Mesothelial cell of epicardium (in vitro differentiated cells): ENCODE results near the gene PCSK6. TPM values are rescaled to one million over a fixed set of nuclear protein-coding genes. Genes with fewer than 3 reads are reported as not detected.

ENCODE experiments used
- DNase-seq, 2 experiments: peaks; one replicate each; pipeline ENCODE4 v3.0.0; 2021; ENCODE audit warnings: low spot score in 2 of 2; ENCODE audit not compliant: unreplicated experiment in 2 of 2
- H3K27ac Mint-ChIP-seq: 2 replicates; pipeline ENCODE4 v1.8.0; 2021; ENCODE audit warnings: mixed read lengths
- H3K27me3 Mint-ChIP-seq: 2 replicates; pipeline ENCODE4 v1.8.0; 2021; ENCODE audit warnings: low read depth, mixed read lengths
- H3K36me3 Mint-ChIP-seq: 2 replicates; pipeline ENCODE4 v1.8.0; 2021; ENCODE audit warnings: mixed read lengths
- H3K4me1 Mint-ChIP-seq: 2 replicates; pipeline ENCODE4 v1.8.0; 2021; ENCODE audit warnings: mixed read lengths
- H3K4me3 Mint-ChIP-seq: 2 replicates; pipeline ENCODE4 v1.8.0; 2021; ENCODE audit warnings: mild to moderate bottlenecking, moderate library complexity, mixed read lengths
- H3K9me3 Mint-ChIP-seq: 2 replicates; pipeline ENCODE4 v1.8.0; 2021; ENCODE audit warnings: mixed read lengths
- total RNA-seq: library from RNA; stranded (reverse); gene quantifications from 3 replicates; pipeline ENCODE4 v1.2.1, GENCODE V29; 2021
- TF ChIP-seq, protein P1 (sequence below): fragments of 200-600 bp; sonication (generic); IDR thresholded peaks from one replicate; pipeline ENCODE4 v1.5.0; 2021; ENCODE audit warnings: antibody characterized with exemption; ENCODE audit not compliant: unreplicated experiment

The PCSK6 gene
- total RNA-seq, 1 donor from 2014 or later: 4.5 TPM

DNA sequence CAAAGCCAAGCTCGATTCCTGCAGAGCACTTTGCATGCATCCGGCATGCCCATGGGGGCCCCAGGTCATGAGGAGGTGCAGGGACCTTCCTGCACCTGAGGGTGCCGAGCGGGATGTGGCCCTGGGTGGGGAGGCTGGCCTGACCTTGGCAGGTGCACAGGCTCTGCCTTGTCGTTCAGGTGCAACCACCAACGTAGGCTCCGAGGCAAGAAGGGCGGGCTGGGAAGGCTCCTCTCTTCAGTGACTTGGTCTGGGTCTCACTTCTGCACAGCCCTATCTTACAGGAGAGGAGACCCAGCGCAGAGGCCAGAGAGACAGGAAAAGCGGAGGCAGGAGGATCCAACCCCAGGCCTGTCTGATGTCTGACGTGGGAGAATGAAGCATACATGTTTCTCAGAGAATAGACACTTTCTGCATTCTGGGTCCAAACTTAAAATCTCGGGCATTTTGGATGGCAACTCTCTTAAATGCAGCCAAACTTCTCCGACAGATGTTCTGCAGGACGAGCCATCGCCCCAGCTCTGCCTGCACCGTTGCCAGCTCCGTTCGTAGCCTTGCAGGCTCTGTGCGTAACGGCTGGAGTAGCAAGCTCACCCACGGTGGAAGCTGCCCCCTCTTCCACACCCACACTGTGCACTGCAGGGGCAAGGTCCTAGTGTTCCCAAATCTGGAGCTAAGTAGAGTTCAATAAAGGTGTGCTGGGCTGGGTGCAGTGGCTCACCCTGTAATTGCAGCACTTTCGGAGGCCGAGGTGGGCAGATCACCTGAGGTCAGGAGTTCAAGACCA, 133.6 kb downstream of the PCSK6 start:
- Mint-ChIP-seq H3K9me3 (no peaks in the 10 kb centered on the region), H3K4me3 (no peak overlapping the region), H3K27me3 (no peaks in the 10 kb centered on the region), H3K27ac (no peak overlapping the region), H3K4me1 (peaks cover 7% of the 10 kb centered on the region), H3K36me3 (no peaks in the 10 kb centered on the region)
- TF ChIP-seq, protein P1, sequence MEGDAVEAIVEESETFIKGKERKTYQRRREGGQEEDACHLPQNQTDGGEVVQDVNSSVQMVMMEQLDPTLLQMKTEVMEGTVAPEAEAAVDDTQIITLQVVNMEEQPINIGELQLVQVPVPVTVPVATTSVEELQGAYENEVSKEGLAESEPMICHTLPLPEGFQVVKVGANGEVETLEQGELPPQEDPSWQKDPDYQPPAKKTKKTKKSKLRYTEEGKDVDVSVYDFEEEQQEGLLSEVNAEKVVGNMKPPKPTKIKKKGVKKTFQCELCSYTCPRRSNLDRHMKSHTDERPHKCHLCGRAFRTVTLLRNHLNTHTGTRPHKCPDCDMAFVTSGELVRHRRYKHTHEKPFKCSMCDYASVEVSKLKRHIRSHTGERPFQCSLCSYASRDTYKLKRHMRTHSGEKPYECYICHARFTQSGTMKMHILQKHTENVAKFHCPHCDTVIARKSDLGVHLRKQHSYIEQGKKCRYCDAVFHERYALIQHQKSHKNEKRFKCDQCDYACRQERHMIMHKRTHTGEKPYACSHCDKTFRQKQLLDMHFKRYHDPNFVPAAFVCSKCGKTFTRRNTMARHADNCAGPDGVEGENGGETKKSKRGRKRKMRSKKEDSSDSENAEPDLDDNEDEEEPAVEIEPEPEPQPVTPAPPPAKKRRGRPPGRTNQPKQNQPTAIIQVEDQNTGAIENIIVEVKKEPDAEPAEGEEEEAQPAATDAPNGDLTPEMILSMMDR: no peak
- DNase-seq: no peak

DNA sequence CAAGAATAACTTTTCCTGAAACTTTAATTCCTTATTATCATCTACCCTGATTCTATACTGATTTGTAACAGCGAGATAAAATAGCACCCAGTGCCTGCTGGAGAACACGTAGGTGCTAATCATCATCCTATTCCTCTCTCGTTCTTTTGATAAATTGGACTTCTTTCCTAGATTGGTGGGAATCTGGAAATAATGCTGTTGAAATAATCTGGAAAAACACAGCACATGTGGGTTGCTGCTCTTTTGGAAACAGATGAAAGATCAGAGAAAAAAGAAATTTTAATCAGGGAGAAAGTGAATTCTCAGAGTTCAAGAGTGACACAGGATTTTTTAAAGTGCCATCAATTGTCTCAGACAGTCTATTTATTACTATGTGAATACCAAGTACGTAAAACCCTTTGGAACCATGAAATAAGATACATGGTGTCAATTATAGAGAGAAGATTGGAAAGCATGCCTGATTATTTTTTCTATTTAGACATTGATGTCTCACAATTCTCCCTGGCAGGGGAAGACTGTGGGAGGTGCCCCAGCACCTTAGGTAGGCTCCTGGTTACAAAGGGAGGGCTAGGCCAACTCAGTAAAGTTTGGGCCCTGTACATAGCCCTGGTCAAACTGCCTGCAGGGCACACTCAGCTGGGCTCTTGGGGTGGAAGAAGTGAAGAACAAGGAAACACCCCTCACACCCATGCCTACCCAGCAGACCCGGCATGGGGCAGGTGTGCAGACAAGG, 134.4 kb downstream of the PCSK6 start:
- no peak for DNase-seq
- Mint-ChIP-seq H3K27me3 (no peaks in the 10 kb centered on the region), H3K27ac (no peak overlapping the region), H3K9me3 (no peaks in the 10 kb centered on the region), H3K36me3 (no peaks in the 10 kb centered on the region), H3K4me3 (no peak overlapping the region), H3K4me1 (peaks cover 7% of the 10 kb centered on the region)
- TF ChIP-seq, protein P1: no peak

DNA sequence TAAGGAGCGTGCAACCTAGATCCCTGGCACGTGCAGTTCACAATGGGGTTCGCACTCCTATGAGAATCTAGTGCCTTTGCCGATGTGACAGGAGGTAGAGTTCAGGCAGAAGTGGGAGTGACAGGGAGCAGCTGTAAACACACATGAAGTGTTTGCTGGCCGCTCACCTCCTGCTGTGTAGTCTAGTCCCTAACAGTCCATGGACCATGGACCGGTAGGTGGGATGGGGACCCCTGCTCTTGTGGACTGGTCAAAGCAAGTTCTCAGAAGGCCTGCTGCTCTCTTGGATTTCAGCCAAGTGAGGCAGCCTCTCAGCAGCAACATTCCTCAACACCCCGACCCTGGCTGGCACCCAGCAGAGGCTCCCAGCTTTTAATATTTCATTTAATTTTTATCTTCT, 136.3 kb downstream of the PCSK6 start:
- no peaks in the 10 kb centered on the region for H3K36me3 Mint-ChIP-seq
- H3K9me3 Mint-ChIP-seq: no peaks in the 10 kb centered on the region
- H3K4me3 Mint-ChIP-seq: no peak overlapping the region
- H3K27me3 Mint-ChIP-seq: peaks cover 4% of the 10 kb centered on the region
- peaks cover 5% of the 10 kb centered on the region for H3K4me1 Mint-ChIP-seq
- no peak overlapping the region for H3K27ac Mint-ChIP-seq
- TF ChIP-seq, protein P1: no peak
- no peak for DNase-seq

DNA sequence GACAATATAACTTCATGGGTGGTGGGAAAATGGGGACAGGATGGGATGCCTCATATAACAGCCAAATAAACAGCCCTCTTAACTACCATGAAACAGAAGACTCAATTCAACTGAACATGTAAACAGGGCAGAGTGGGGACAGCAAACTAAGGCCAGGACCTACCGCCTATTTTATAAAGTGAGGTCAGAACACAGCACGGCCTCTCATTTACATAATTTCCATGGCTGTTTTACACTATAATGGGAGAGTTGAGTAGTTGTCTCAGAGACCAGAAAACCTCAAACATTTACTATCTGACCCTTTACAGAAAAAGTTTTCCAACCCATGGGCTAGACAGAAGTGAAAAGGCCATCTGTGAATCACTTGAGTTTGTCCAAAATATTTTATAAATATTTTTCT, 137.8 kb downstream of the PCSK6 start:
- no peak overlapping the region for H3K4me3 Mint-ChIP-seq
- TF ChIP-seq, protein P1: no peak

DNA sequence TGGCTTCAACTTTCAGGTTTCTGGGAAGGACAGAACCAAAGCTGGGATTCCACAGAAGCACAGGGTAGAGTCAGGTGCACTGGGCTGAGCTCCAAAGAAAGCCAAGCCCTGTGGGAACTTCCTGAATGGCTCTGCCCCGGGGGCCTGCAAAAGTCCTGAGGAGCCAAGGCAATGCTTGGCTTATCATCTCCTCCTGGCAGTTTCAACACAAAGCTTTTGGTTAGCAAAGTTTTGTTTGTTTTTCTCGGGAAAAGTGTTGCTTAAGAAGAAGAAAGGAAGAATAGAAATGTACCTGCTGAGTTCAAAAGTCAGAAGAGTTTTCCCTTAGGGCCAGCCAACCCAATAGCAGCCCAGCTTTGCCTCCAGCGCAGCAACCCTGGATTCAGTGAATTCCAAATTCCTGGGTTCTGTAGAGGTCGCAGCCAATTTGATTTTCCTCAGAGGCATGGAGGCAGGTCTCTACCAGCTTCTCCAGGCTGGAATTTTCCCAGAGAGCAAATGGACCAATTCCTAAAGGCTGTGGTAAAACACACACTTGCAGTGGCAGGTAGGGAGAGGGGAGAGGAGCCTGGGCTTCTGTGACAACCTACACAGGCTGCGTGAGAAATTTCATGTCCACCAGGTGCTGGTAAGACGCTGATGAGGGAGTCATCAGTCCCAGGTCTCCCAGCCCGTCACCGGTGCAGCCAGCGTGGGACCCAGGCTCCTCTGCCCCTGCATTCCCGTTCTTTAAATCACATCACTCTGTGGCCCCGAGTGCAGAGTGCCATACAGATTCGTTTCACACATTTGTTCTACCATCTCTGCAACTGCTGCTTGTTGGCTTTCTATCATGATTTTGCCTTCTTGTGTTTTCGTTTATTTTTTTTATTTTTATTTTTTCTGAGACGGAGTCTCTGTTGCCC, 140.2 kb downstream of the PCSK6 start:
- Mint-ChIP-seq H3K4me3 (no peak overlapping the region), H3K9me3 (no peaks in the 10 kb centered on the region), H3K36me3 (no peaks in the 10 kb centered on the region), H3K27ac (no peak overlapping the region), H3K4me1 (peaks cover 14% of the 10 kb centered on the region), H3K27me3 (peaks cover 6% of the 10 kb centered on the region)
- TF ChIP-seq, protein P1: no peak
- DNase-seq: no peak

More for the DNA sequence above, 137.8 kb downstream of the PCSK6 start:
- peaks cover 12% of the 10 kb centered on the region for H3K4me1 Mint-ChIP-seq
- H3K27me3 Mint-ChIP-seq: peaks cover 4% of the 10 kb centered on the region
- H3K27ac Mint-ChIP-seq: no peak overlapping the region
- no peaks in the 10 kb centered on the region for H3K9me3 Mint-ChIP-seq
- DNase-seq: no peak
- no peaks in the 10 kb centered on the region for H3K36me3 Mint-ChIP-seq
